HG02798 (cell line): ENCODE results near the gene PCDHB12.
"Not testable (repeated sequence)": the region's sequence is repeated elsewhere in the genome, so short reads cannot be mapped to it uniquely, and the experiment has no call there.

Experiments used
- ATAC-seq: cut with Tn5 transposase; IDR thresholded peaks from one replicate; pipeline ENCODE4 v1.9.1; 2021; ENCODE audit warnings: mild to moderate bottlenecking; ENCODE audit not compliant: unreplicated experiment, poor library complexity

Gene PCDHB12

DNA sequence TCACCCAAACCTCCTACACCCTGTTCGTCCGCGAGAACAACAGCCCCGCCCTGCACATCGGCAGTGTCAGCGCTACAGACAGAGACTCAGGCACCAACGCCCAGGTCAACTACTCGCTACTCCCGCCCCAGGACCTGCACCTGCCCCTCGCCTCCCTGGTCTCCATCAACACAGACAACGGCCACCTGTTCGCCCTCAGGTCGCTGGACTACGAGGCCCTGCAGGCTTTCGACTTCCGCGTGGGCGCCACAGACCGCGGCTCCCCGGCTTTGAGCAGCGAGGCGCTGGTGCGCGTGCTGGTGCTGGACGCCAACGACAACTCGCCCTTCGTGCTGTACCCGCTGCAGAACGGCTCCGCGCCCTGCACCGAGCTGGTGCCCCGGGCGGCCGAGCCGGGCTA lies 7.4 kb upstream of the PCDHB12 start:
- ATAC-seq, result not testable (repeated sequence)

DNA sequence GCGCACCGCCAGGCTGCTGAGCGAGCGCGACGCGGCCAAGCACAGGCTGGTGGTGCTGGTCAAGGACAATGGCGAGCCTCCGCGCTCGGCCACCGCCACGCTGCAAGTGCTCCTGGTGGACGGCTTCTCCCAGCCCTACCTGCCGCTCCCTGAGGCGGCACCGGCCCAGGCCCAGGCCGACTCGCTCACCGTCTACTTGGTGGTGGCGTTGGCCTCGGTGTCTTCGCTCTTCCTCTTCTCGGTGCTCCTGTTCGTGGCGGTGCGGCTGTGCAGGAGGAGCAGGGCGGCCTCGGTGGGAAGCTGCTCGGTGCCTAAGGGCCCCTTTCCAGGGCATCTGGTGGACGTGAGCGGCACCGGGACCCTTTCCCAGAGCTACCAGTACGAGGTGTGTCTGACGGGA lies 6.9 kb upstream of the PCDHB12 start:
- not testable (repeated sequence) for ATAC-seq

DNA sequence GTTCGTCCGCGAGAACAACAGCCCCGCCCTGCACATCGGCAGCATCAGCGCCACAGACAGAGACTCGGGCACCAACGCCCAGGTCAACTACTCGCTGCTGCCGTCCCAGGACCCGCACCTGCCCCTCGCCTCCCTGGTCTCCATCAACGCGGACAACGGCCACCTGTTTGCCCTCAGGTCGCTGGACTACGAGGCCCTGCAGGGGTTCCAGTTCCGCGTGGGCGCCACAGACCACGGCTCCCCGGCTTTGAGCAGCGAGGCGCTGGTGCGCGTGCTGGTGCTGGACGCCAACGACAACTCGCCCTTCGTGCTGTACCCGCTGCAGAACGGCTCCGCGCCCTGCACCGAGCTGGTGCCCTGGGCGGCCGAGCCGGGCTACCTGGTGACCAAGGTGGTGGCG lies 1.8 kb downstream of the PCDHB12 start:
- not testable (repeated sequence) for ATAC-seq

DNA sequence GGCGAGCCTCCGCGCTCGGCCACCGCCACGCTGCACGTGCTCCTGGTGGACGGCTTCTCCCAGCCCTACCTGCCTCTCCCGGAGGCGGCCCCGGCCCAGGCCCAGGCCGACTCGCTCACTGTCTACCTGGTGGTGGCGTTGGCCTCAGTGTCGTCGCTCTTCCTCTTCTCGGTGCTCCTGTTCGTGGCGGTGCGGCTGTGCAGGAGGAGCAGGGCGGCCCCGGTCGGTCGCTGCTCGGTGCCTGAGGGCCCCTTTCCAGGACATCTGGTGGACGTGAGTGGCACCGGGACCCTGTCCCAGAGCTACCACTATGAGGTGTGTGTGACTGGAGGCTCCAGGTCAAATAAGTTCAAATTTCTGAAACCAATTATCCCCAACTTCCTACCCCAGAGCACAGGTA lies 2.3 kb downstream of the PCDHB12 start:
- not testable (repeated sequence) for ATAC-seq

DNA sequence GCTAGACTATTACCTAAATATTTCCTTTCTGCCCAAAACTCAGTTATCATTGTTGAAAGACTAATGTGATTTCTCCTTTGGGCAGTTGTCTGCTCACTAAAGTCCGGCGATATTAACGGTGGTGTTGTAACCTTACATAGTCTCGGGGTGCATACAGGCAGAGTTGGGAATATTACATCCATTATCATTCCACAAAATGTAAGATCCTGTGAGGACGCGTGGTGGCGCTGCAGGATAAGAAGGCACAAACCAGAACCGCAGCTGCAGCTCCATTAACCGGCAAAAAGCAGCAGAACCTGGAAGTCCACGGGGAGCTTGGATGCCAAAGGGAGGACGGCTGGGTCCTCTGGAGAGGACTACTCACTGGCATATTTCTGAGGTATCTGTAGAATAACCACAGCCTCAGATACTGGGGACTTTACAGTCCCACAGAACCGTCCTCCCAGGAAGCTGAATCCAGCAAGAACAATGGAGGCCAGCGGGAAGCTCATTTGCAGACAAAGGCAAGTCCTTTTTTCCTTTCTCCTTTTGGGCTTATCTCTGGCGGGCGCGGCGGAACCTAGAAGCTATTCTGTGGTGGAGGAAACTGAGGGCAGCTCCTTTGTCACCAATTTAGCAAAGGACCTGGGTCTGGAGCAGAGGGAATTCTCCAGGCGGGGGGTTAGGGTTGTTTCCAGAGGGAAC lies 5.3 kb downstream of the PCDHB12 start, which contains the start of gene PCDHB13:
PCDHB13 (plus strand) TSS at position 264 of the 684 bp plus-strand sequence; CDS start at position 469, 205 bp downstream.
- ATAC-seq, result not testable (repeated sequence)

DNA sequence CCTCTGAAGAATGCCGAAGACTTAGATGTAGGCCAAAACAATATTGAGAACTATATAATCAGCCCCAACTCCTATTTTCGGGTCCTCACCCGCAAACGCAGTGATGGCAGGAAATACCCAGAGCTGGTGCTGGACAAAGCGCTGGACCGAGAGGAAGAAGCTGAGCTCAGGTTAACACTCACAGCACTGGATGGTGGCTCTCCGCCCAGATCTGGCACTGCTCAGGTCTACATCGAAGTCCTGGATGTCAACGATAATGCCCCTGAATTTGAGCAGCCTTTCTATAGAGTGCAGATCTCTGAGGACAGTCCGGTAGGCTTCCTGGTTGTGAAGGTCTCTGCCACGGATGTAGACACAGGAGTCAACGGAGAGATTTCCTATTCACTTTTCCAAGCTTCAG lies 6.1 kb downstream of the PCDHB12 start:
- not testable (repeated sequence) for ATAC-seq

DNA sequence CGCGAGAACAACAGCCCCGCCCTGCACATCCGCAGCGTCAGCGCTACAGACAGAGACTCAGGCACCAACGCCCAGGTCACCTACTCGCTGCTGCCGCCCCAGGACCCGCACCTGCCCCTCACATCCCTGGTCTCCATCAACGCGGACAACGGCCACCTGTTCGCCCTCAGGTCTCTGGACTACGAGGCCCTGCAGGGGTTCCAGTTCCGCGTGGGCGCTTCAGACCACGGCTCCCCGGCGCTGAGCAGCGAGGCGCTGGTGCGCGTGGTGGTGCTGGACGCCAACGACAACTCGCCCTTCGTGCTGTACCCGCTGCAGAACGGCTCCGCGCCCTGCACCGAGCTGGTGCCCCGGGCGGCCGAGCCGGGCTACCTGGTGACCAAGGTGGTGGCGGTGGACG lies 7.0 kb downstream of the PCDHB12 start:
- ATAC-seq, result not testable (repeated sequence)

DNA sequence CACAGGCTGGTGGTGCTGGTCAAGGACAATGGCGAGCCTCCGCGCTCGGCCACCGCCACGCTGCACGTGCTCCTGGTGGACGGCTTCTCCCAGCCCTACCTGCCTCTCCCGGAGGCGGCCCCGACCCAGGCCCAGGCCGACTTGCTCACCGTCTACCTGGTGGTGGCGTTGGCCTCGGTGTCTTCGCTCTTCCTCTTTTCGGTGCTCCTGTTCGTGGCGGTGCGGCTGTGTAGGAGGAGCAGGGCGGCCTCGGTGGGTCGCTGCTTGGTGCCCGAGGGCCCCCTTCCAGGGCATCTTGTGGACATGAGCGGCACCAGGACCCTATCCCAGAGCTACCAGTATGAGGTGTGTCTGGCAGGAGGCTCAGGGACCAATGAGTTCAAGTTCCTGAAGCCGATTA lies 7.5 kb downstream of the PCDHB12 start:
- not testable (repeated sequence) for ATAC-seq

DNA sequence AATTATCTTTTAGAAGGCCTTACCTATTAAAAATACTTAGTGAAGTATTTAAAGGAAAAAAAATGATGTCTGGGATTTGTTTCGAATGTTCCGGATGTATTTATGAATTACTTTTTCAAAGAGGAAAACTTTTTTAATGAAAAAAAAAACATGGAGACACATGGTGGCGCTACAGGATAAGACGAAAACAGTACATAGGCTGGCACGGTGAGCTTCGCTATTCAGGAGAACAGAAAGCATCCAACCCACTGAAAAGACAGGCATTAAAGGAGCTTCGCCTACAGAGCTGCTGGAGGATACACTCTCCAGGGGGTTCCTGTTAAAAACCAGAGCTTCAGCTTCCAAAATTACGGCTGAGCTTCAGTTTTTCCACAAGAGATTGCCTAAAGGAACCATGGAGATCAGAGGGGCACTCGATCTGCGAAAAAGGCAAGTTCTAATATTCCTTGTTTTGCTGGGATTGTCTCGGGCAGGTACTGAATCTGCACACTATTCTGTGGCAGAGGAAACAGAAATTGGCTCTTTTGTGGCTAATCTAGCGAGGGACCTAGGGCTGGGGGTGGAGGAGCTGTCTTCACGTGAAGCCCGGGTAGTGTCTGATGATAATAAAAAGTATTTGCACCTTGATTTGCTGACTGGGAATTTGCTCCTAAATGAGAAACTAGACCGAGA lies 14.7 kb downstream of the PCDHB12 start, which contains the start of gene PCDHB14:
PCDHB14 (plus strand) TSS at position 232 of the 672 bp plus-strand sequence; CDS start at position 395, 163 bp downstream.
- ATAC-seq, result no peak

DNA sequence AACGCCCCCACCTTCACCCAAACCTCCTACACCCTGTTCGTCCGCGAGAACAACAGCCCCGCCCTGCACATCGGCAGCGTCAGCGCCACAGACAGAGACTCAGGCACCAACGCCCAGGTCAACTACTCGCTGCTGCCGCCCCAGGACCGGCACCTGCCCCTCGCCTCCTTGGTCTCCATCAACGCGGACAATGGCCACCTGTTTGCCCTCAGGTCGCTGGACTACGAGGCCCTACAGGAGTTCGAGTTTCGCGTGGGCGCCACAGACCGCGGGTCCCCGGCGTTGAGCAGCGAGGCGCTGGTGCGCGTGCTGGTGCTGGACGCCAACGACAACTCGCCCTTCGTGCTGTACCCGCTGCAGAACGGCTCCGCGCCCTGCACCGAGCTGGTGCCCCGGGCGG lies 16.3 kb downstream of the PCDHB12 start:
- ATAC-seq, result not testable (repeated sequence)

DNA sequence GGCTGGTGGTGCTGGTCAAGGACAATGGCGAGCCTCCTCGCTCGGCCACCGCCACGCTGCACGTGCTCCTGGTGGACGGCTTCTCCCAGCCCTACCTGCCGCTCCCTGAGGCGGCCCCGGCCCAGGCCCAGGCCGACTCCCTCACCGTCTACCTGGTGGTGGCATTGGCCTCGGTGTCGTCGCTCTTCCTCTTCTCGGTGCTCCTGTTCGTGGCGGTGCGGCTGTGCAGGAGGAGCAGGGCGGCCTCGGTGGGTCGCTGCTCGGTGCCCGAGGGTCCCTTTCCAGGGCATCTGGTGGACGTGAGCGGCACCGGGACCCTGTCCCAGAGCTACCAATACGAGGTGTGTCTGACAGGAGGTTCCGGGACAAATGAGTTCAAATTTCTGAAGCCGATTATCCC lies 16.9 kb downstream of the PCDHB12 start:
- ATAC-seq, result not testable (repeated sequence)

DNA sequence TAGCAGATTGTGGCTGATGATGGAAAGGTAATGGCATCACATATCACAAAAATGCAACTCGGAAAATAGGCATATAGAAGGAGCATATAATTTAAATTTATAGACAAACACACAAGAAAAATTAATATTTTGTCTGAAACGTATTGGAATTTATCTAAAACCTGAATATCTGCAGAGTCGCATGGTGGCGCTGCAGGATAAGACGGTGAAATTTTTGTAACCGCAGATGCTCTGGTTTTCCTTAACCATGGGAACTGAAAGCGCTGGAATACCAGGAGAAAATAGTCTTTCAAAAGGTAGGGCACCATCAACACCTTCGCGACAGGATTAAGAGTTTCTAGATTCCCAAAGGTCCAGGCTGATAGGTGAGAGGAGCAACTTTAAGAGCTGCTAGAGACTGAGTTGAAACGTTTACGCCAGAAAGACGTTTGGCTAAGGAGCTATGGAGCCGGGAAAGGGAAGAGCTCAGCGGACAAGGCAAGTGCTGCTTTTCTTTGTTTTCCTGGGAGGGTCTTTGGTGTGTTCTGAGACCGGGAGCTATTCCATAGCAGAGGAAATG lies 25.7 kb downstream of the PCDHB12 start:
- ATAC-seq, result no peak

DNA sequence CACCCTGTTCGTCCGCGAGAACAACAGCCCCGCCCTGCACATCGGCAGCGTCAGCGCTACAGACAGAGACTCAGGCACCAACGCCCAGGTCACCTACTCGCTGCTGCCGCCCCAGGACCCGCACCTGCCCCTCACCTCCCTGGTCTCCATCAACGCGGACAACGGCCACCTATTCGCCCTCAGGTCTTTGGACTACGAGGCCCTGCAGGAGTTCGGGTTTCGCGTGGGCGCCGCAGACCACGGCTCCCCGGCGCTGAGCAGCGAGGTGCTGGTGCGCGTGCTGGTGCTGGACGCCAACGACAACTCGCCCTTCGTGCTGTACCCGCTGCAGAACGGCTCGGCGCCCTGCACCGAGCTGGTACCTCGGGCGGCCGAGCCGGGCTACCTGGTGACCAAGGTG lies 27.4 kb downstream of the PCDHB12 start:
- ATAC-seq, result not testable (repeated sequence)

DNA sequence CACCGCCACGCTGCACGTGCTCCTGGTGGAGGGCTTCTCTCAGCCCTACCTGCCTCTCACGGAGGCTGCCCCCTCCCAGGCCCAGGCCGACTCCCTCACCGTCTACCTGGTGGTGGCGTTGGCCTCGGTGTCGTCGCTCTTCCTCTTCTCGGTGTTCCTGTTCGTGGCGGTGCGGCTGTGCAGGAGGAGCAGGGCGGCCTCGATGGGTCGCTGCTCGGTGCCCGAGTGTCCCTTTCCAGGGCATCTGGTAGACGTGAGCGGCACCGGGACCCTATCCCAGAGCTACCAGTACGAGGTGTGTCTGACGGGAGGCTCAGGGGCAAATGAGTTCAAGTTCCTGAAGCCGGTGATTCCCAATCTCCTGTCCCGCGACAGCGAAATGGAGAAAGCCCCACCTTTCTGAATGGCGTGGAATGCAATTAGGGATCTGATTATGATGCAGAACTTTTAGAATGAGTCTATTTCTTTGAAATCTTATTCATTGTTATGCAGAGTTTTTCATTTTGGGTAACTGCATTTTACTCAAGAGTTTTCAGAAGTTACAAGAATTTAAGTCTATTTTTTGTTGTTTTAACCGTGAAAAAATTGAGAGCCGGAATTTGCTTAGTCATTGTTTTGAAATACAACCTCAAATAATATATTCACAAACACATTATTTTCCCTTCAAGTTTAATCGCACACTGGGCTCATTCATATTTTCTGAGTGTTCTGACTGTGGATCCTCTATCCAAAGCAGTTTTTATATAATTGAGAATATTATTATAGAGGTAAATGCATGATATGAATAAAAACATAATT lies 28.2 kb downstream of the PCDHB12 start:
- no peak for ATAC-seq

DNA sequence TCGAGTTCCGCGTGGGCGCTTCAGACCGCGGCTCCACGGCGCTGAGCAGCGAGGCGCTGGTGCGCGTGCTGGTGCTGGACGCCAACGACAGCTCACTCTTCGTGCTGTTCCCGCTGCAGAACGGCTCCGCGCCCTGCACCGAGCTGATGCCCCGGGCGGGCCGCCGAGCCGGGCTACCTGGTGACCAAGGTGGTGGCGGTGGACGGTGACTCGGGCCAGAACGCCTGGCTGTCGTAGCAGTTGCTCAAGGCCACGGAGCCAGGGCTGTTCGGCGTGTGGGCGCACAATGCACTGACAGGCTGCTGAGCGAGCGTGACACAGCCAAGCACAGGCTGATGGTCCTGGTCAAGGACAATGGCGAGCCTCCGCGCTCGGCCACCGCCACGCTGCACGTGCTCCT lies 33.0 kb downstream of the PCDHB12 start:
- ATAC-seq, result no peak

DNA sequence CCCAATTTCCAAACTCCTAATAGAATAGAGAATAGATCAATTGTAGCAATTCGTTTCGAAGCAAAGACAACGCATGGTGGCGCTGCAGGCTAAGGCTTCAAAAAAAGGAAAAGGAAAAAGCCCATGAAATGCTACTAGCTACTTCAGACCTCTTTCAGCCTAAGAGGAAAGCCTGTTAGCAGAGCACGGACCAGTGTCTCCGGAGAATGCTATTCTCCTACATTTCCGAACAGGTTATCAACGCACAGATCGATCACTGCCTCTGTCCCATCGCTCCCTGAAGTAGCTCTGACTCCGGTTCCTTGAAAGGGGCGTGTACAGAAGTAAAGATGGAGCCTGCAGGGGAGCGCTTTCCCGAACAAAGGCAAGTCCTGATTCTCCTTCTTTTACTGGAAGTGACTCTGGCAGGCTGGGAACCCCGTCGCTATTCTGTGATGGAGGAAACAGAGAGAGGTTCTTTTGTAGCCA lies 36.8 kb downstream of the PCDHB12 start, which contains the start of gene PCDHB15:
PCDHB15 (plus strand) TSS at position 146 of the 468 bp plus-strand sequence; CDS start at position 330, 184 bp downstream.
- no peak for ATAC-seq

DNA sequence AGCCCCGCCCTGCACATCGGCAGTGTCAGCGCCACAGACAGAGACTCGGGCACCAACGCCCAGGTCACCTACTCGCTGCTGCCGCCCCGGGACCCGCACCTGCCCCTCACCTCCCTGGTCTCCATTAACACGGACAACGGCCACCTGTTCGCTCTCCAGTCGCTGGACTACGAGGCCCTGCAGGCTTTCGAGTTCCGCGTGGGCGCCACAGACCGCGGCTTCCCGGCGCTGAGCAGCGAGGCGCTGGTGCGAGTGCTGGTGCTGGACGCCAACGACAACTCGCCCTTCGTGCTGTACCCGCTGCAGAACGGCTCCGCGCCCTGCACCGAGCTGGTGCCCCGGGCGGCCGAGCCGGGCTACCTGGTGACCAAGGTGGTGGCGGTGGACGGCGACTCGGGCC lies 38.5 kb downstream of the PCDHB12 start:
- ATAC-seq, result not testable (repeated sequence)

DNA sequence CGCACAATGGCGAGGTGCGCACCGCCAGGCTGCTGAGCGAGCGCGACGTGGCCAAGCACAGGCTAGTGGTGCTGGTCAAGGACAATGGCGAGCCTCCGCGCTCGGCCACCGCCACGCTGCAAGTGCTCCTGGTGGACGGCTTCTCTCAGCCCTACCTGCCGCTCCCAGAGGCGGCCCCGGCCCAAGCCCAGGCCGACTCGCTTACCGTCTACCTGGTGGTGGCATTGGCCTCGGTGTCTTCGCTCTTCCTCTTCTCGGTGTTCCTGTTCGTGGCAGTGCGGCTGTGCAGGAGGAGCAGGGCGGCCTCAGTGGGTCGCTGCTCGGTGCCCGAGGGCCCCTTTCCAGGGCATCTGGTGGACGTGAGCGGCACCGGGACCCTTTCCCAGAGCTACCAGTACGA lies 38.9 kb downstream of the PCDHB12 start:
- not testable (repeated sequence) for ATAC-seq

DNA sequence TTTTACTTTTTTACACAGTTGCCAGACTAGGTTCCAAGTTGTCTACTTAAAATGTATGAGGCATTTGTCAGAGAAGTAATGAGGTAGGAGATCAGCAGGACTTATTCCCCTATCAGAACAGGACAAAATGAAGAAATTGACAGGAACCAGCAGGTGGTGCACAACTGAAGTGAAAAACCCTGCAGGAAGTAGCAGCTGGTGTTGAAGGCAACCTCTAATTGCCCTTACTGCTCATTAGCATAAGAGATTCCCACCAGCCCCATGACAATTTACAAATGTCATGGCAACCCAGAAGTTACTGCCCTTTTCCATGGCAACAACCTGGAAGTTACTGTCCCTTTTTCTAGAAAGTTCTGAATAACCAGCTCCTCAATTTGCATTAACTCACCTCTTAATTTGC lies 42.1 kb downstream of the PCDHB12 start:
- no peak for ATAC-seq

DNA sequence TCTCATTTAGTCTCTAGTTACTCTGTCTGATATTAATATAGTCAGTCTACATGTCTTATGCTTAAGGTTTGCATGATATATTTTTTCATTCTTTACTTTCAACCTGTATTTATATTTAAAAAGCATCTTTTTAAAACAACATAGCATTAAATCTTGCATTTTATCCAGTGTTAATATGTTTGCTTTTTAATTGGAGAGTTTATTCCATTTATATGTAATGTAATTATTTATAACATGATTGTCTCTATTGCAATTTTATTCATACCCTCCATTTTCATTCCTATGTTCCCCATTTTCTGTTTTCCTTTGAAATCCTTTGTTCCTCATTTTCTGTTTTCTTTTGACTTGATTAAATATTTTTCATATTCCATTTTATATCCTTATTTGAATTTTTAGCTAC lies 49.9 kb downstream of the PCDHB12 start:
- ATAC-seq, result no peak
